HL-60 (cell line): ENCODE measurements around the gene ANXA7.

ENCODE experiments used
- DNase-seq, 2 experiments: peaks; one replicate each; pipeline ENCODE4 v3.0.0-alpha.2; 2010 to 2020; ENCODE audit warnings: low read depth in 1 of 2, low spot score in 1 of 2
- H3K27ac ChIP-seq: fragments of 250-450 bp; sonication (Bioruptor Pico); replicated peaks from 2 replicates; pipeline ENCODE4 v1.5.1; 2020; ENCODE audit warnings: mild to moderate bottlenecking, moderate library complexity
- H3K27me3 ChIP-seq: fragments of 250-450 bp; sonication (Bioruptor Pico); 2 replicates; pipeline ENCODE4 v1.5.1; 2021; ENCODE audit warnings: mild to moderate bottlenecking, moderate library complexity; ENCODE audit not compliant: insufficient read depth, poor library complexity, severe bottlenecking
- H3K4me3 ChIP-seq: replicated peaks from 2 replicates; pipeline ENCODE4 v1.5.1; 2011; ENCODE audit warnings: mild to moderate bottlenecking, control low read depth, low read length; ENCODE audit not compliant: insufficient read depth
- CTCF ChIP-seq: IDR thresholded peaks from one replicate; pipeline ENCODE4 v1.5.1; 2011; ENCODE audit warnings: low read length, control low read depth, inconsistent platforms; ENCODE audit not compliant: insufficient read depth
- GABPA ChIP-seq: IDR thresholded peaks from 2 replicates; pipeline ENCODE4 v1.6.1; 2012; ENCODE audit warnings: low read depth
- POLR2AphosphoS5 ChIP-seq: IDR thresholded peaks from 2 replicates; pipeline ENCODE4 v1.6.1; 2012; ENCODE audit warnings: low read depth
- REST ChIP-seq: IDR thresholded peaks from 2 replicates; pipeline ENCODE4 v1.6.1; 2012; ENCODE audit warnings: low read depth; ENCODE audit not compliant: insufficient replicate concordance
- SPI1 ChIP-seq: IDR thresholded peaks from 2 replicates; pipeline ENCODE4 v1.6.1; 2012; ENCODE audit warnings: low read depth, mild to moderate bottlenecking, borderline replicate concordance

Gene ANXA7

GRCh38 chr10:73368238-73368637, 45.6 kb downstream of the ANXA7 start:
- DNase-seq: no peak
- TF ChIP-seq SPI1 (no peak), REST (no peak)
- H3K27me3 ChIP-seq: no peaks in the 10 kb centered on the region
- no peak overlapping the region for H3K4me3 ChIP-seq
- no peak overlapping the region for H3K27ac ChIP-seq

- no peak overlapping the region for H3K4me3 ChIP-seq
- no peak overlapping the region for H3K27ac ChIP-seq
- no peaks in the 10 kb centered on the region for H3K27me3 ChIP-seq
- no peak for TF ChIP-seq POLR2AphosphoS5
- no peak for TF ChIP-seq CTCF
- TF ChIP-seq SPI1: no peak
- TF ChIP-seq REST: no peak
- no peak for TF ChIP-seq GABPA
- no peak for DNase-seq
These were observed 47.2 kb downstream of the ANXA7 start for GRCh38 chr10:73366381-73367298.

- DNase-seq: no peak
- TF ChIP-seq POLR2AphosphoS5 (no peak), REST (no peak), SPI1 (no peak), CTCF (no peak), GABPA (no peak)
- no peak overlapping the region for H3K4me3 ChIP-seq
- no peak overlapping the region for H3K27ac ChIP-seq
- H3K27me3 ChIP-seq: no peaks in the 10 kb centered on the region
These were observed 48.9 kb downstream of the ANXA7 start for GRCh38 chr10:73364964-73365363.
